MG63 (cell line): ENCODE measurements around the gene SGSM2. TPM values are rescaled to one million over a fixed set of nuclear protein-coding genes. Genes with fewer than 3 reads are reported as not detected.

Experiments used
- DNase-seq: peaks from one replicate; pipeline ENCODE4 v3.0.0-alpha.2; 2020
- H3K27me3 ChIP-seq: fragments of 250-450 bp; sonication (Bioruptor Pico); 2 replicates; pipeline ENCODE4 v1.5.1; 2020; ENCODE audit warnings: mild to moderate bottlenecking, moderate library complexity
- H3K36me3 ChIP-seq: fragments of 250-450 bp; sonication (Bioruptor Pico); 2 replicates; pipeline ENCODE4 v1.5.1; 2020; ENCODE audit warnings: mild to moderate bottlenecking, moderate library complexity
- H3K4me3 ChIP-seq: fragments of 250-450 bp; sonication (Bioruptor Pico); 2 replicates; pipeline ENCODE4 v1.5.1; 2020; ENCODE audit warnings: mild to moderate bottlenecking, moderate library complexity
- H3K9me3 ChIP-seq: fragments of 250-450 bp; sonication (Bioruptor Pico); 2 replicates; pipeline ENCODE4 v1.5.1; 2020; ENCODE audit warnings: mild to moderate bottlenecking, moderate library complexity
- total RNA-seq: library from RNA; depleted of rRNA; stranded (reverse); fragments of >200 nt; shearing (Covaris generic); gene quantifications from 2 replicates; pipeline ENCODE4 v1.2.3, GENCODE V29; 2014; ENCODE audit warnings: low replicate concordance

Gene SGSM2
- total RNA-seq, 1 experiment from 2014 or later = 9.6 TPM

DNA sequence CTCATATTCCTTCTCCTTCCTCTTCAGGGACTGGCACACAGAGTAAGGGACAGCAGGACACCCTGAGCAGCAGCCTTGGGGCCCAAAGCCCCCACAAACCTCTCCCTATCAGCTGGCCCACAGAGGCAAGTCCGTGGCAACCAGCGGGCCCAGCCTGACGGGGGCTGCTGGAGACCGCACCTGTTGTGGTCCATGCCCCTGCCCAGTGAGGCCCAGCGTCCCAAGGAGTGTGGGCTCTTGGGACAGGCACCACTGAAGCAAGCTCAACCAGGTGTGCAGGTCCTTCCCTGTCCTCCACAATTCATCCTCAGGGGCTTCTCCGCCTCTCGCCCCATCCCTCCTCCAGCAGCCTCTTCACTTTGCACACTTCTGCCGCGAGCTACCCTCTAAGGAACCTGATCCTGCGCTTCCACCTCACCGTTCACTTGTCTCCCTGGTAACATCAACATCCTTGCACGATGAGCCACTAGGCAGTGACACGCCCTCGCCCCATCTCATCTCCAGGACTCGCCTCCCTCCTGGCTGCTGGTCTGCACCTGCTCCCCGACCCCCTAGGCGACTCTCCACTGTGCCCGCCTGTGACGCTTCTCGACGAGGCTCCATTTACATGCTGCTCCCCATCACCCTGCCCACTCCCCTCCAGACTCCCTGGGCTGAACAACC, 50.9 kb downstream of the SGSM2 start:
- Histone ChIP-seq H3K36me3 (peaks cover 6% of the 10 kb centered on the region), H3K9me3 (no peaks in the 10 kb centered on the region), H3K4me3 (no peak overlapping the region), H3K27me3 (no peaks in the 10 kb centered on the region)
- no peak for DNase-seq

DNA sequence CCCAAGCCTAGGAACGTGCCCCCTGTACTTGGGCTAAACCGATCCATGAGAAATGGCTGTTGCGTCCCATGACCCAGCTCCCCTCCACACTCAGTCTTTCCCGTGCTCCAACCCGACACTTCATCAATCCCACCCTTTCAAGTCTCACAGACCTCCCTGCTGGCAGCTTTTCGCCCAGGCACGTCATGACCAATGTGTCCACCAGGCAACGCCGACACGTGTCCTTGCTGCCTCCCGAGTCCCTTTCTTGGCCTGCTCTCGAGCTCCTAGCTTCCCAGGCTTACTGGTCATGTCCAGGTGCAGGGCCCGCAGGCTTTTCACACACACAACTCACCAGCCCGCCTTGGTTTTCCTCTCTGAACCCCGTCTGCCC, 51.4 kb downstream of the SGSM2 start:
- DNase-seq = no peak
- Histone ChIP-seq H3K4me3 (no peak overlapping the region), H3K27me3 (no peaks in the 10 kb centered on the region), H3K9me3 (no peaks in the 10 kb centered on the region), H3K36me3 (peaks cover 6% of the 10 kb centered on the region)

DNA sequence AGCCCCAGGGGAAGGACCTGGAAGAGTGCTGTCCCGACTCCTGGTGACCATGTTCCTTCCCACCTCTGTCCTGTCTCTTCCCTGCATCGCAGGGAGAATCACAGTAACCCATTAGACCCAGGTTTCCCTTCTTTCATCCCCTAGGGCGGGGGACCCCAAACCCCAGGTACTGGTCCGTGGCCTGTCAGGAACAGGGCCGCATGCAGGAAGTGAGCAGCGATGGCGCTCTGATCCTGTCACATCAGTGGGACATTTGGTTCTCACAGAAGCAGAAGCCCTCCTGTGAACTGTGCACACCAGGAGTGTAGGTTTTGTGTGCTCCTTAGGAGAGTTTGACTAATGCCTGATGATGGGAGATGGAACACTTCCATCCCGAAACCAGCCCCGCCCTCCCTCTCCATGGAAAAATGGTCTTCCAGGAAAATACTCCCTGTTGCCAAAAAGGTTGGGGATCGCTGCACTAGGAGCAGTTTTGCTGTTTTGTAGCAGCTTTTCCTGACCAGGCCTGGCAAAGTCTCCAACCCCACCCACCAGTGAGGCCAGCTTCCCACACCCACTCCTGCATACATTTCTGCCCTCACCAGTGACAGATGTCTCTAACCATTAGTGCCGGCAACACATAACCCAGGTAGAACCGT, 53.0 kb downstream of the SGSM2 start:
- no peaks in the 10 kb centered on the region for H3K9me3 ChIP-seq
- no peak for DNase-seq
- H3K36me3 ChIP-seq = peaks cover 6% of the 10 kb centered on the region

DNA sequence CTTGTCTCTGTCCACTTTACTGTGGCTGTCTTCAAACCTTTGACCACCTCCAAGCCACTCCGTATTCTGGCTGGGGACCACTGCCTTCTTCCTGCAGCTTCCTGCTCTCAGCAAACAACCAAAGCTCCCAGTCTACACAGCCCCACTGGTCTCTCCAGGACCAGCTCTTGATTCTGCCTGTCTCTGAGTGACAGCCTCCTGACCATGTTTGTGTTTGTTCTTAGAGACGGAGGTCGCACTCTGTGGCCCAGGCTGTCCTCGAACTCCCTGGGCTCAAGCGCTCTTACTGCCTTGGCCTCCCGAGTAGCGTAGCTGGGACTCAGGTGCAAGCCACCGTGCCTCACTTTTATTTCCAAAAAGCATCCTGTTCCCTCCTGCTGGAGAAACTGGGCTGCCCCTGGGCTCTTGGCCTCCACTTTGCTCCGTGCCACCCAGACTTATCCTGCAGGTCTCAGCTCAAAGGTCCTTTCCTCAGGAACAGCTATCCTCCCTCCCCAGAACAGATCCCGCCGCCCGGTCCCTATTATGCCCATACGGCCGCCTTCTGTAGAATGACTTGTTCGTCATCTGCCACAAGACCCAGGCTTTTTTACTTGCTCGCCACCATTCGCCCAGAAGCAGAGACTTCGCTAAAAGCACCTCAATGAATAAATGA, 54.4 kb downstream of the SGSM2 start:
- Histone ChIP-seq H3K36me3 (peaks cover 6% of the 10 kb centered on the region), H3K27me3 (no peaks in the 10 kb centered on the region), H3K4me3 (peak overlapping the region; percentile 49), H3K9me3 (no peaks in the 10 kb centered on the region)
- DNase-seq = no peak

More for the DNA sequence above, 53.0 kb downstream of the SGSM2 start:
- Histone ChIP-seq H3K27me3 (no peaks in the 10 kb centered on the region), H3K4me3 (no peak overlapping the region)

DNA sequence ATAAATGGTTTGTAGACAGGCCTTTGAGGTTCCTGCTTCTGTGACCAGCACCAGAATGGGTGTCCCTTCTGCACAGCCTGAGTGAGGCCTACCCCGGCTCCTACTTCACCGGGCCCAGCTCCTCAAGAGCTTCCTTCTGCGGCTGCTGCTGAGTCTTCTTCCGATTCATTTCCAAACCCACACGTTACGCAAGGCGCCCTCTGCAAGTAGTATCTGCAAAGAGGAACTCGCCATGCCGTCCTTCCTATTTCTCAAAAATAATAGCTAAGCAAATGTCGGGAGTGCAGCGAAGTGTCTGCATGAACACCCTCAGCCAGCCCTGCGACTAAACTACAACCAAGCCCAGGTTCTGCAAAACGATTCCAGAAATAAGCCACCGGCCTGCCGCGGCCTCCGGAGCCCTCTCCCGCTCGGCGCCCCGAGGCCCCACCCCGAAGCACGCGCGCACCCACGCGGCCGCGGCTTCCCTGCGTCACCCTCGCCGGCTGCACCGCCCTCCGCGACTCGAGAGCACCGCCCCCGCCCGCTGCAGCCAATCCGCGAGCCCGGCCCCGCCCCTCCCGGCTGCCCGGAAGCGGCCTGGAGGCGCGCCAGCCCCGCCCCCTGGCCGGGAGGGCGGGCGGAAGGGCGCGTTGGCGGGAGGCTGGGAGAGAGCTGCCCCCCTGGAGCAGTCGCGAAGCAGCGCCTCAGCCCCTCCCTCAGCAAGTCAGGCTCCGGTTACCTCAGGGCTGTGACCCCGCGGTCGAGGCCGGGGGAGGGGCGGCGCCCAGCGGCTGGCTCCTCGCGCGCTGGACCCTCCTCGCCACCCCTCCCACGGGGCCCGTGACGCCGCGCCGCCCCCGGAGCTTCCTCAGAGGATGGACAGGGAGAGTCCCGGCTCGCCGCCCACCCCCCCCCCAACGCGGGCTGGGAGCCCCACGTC, 55.2 kb downstream of the SGSM2 start:
- peaks cover 6% of the 10 kb centered on the region for H3K36me3 ChIP-seq
- H3K9me3 ChIP-seq = no peaks in the 10 kb centered on the region
- no peaks in the 10 kb centered on the region for H3K27me3 ChIP-seq
- peak overlapping the region; percentile 61 for H3K4me3 ChIP-seq
- DNase-seq = peak; percentile 92

DNA sequence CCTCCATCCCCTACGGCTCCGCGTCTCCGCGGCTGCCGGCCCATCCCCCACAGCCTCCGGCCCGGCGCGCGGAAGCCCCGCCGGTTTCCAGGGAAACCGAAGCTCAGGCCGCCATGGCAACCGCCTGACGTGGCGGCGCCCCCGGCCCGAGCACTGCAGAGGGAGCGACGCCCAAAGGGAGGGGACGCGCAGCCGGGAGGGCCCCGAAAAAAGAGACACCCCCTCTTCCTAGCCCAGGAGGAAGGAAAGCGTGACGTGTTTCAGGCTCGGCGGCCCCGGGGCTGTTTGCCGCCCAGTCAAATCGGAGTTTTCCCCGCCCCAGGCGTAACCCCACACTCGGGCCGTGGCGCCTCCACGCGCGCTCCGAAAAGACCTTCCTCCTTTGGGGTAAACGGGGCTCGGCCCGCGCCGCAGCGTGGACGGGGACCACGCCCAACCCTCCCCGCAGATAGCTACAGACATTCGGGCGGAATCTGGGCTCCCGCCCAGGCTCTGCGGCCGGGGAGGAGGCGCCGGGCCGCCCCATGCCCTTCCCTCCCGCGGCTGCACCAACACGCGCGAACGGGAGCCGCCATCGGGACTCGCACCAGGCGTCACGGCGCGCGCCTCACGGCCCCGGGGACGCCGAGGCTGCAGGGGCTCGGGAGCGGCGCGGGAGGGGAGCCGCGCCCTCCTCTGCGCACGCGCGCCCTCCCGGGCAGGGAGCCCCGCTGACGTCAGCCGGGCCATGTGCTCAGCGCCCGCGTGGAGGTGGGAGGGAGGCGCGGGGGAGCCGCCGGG, 56.1 kb downstream of the SGSM2 start:
- Histone ChIP-seq H3K4me3 (peak overlapping the region; percentile 61), H3K9me3 (no peaks in the 10 kb centered on the region), H3K27me3 (no peaks in the 10 kb centered on the region), H3K36me3 (peaks cover 6% of the 10 kb centered on the region)
- peak; percentile 81 for DNase-seq

DNA sequence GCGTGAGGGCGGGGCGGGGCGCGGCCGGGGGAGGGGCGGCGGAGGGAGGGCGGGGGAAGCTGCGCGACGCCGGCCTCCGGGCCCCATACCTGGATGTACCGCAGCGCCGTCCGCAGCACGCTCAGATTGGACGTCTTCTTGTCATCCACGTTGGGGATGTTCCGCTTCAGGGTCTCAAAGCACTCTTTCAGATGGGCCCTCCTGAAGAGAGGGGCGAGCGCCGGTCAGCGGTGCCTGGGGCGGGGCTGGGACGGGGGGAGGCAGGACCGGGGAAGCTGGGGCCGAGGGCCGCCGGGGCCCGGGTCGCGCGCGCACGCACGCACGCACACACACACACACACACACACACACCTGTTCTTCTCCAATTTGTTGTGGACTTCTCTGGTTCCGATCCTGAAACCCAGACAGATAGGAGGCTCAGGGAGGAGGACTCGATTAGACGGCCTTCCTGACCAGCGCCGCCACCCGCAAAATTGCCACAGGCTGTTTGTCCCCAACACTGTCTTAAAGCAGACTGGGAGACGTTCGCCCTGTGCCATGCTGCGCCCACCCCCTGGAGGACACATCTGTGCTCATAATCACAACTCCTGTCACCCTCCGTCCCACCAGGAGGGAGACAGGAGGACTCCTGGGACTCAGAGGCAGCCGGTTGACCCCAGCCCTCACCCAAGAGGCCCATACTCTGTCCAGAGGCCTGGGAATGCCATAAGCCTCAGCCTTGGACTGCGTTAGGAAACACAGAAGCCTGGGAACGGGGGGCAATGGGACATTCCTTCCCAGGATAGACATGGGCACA, 56.9 kb downstream of the SGSM2 start:
- no peak overlapping the region for H3K4me3 ChIP-seq
- no peaks in the 10 kb centered on the region for H3K9me3 ChIP-seq
- H3K36me3 ChIP-seq = peaks cover 6% of the 10 kb centered on the region
- H3K27me3 ChIP-seq = no peaks in the 10 kb centered on the region
- DNase-seq = no peak

DNA sequence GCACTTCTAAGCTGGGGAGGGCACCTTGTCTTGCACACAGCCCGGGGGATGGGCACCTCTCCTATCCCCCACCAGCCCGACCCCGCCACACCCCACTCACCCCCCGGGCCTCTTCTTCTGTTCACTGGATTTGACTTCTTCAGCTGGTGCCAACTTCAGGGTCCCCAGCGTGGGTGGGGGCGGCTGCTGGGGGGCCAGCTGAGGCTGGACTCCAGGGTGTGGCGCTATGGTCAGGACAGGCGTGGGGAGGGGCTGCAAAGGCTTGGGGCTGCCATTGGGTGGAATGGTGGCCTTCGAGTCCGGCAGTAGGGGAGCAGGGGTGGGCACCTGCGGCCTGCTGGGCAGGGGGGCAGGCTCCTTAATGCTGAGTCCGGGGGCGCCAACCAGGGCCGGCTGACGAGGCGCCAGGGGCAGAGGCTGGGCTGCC, 57.5 kb downstream of the SGSM2 start:
- Histone ChIP-seq H3K4me3 (no peak overlapping the region), H3K27me3 (no peaks in the 10 kb centered on the region), H3K9me3 (no peaks in the 10 kb centered on the region), H3K36me3 (peaks cover 6% of the 10 kb centered on the region)
- no peak for DNase-seq

DNA sequence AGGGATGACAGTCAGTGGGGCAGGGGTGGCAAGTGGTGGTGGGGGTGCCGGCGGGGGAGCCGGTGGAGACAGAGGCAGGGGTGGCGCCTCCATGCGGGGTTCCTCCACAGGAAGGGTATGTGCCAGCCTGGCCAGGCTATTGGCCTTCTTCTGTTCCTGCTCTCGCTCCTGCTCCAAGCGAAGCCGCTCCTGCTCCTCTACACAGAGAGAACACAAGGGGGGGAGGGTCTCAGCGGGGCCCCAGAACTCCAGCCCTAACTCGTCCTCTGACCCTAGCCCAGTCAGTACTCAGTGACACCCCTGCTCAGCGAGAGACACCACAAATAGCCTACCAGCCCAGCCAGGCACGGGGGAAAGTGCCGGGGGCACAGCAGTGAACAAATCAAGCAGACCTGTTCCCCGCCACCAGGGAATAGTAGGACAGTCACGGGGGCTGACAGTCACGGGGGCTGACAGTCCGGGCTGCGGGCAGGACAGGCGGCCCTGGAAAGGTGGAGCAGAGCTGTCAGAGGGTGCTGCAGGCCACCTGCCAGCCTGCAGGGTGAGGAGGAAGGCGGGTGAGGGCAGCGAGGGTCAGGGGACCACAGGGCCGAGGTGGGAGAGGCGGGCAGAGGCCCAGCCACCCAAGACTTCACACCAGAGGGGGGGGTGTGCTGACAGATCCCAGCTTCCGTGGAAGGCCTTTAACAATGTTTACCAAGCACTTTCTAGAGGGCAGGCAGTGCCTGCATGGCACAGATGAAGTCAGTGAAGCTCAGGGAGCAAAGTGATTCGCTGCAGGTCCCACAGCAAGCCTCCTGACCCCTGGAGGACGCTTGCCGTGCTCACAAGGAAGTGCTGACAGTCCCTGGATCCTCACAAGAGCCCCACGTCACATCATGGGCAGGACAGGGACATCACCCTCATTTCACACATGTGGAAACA, 58.2 kb downstream of the SGSM2 start:
- H3K4me3 ChIP-seq = no peak overlapping the region
- no peak for DNase-seq
- H3K9me3 ChIP-seq = no peaks in the 10 kb centered on the region

DNA sequence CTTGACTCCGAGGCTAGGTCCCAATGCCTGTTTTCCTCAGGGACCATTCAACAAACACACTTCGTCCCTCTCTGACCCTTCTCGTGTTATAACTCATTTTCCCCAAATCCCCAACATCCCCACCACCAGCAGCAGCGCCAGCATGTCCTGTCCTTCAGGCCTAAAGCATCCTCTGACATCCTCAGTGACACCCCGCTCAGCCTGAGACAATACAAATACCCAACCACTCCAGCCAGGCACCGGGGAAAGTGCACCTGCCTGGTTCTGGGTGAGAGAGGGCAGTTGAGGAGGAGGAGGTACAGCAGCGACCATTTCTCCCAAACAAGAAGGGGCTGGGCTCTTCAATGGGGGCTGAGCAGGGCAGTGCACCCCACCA, 58.9 kb downstream of the SGSM2 start:
- peak overlapping the region; percentile 34 for H3K4me3 ChIP-seq

More for the DNA sequence above, 58.2 kb downstream of the SGSM2 start:
- peaks cover 6% of the 10 kb centered on the region for H3K36me3 ChIP-seq
- no peaks in the 10 kb centered on the region for H3K27me3 ChIP-seq

DNA sequence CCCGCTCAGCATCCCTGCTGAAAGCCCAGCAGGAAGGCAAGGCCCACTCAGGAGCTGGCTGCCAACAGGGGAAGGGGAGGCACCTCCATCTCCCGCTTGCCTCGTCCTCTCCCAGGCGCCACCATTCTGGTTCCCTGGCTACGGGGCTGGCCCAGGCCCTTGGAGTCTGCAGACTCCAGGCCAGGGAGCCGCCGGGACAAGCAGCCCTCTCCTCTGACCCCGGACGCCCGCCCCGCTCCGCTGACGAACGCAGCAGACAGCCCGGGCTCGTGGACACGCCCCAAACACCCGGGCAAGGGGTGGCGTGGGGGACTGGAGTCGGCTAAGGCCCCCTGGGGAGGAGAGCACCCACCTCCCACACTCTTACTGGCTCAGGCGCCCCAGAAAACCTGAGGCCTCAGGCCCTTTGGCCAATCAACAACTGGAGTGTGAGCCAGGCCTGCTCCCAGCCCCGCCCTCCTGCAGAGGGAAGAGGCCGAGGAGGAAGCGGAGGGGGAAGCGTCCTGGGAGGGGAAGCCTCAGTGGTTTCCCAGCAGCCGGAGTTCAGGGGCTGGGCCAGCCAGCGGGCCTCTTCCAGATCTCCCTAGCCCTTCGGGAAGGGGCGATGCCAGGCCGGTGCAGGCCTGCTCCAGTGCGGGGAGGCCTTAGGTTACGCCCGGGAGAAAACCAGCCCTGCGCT, 59.4 kb downstream of the SGSM2 start:
- Histone ChIP-seq H3K9me3 (no peaks in the 10 kb centered on the region), H3K4me3 (peak overlapping the region; percentile 34), H3K27me3 (no peaks in the 10 kb centered on the region), H3K36me3 (peaks cover 6% of the 10 kb centered on the region)
- DNase-seq = peak; percentile 95

More for the DNA sequence above, 58.9 kb downstream of the SGSM2 start:
- H3K27me3 ChIP-seq = no peaks in the 10 kb centered on the region
- no peak for DNase-seq
- H3K36me3 ChIP-seq = peaks cover 6% of the 10 kb centered on the region
- H3K9me3 ChIP-seq = no peaks in the 10 kb centered on the region

DNA sequence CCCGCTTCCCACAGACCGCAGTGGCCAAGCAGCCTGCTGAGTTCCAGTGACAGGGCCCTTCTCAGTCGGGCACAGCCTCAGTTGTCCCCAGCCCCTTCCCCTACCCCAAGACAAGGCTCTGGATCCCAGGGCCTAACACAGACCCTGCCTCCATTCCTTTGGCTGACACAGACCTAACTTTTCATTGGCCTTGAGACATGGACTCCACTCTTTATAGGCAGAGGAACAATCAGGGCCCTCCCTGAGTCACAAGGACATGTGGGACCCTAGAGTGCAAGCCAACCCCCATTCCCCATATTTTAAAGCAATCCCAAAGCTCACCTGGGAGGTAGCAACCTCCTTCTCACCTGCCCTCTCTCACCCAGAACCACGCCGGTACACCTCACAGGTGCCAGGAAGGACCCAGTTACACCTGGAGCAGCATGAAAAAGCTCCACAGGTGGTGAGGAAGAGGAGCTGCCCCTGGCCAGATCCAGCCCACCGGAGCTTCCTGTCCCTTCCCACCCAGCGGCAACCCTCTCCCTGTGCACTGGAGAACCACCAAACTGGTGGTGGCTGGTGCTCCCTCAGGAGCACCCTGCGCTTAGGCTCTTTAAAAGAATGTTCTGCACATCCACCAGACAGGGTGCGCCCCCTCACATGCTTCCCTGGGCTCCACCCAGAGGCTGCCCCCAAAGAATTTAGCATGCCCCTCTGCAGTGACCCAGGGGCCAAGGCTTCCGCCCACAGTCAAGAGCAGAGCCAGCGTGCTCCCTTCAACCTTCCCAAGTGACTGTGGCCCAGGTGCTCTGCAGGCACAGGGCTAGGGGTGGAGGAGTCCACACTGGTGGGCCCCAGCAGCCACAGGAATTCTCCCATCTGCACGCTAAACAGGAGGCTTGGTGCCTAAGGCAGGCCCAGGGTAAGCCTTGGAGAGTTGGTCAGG, 60.2 kb downstream of the SGSM2 start:
- H3K9me3 ChIP-seq = no peaks in the 10 kb centered on the region
- no peaks in the 10 kb centered on the region for H3K27me3 ChIP-seq
- peak overlapping the region; percentile 15; the same call in 1 of the 2 replicates for H3K4me3 ChIP-seq
- DNase-seq = no peak
- H3K36me3 ChIP-seq = no peaks in the 10 kb centered on the region

DNA sequence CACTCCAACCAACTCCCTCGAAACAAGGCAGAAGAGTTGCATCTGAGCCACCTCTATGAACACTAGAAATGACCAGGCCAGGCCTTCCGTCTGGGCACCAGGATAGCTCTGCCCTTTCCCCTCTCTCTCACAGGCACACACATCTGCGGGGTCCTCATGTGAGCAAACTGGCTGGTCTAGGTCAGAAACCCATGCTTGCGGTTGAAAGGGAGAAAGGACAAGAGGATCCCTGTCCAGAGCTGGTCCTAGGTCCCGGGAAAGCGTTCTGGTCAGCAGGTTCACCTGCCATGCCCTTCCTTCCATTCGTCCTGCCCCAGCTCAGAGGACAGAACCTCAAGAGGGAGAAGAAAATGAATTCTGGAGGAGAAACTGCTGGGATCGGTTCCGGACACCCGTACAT, 60.9 kb downstream of the SGSM2 start:
- DNase-seq = no peak
- H3K9me3 ChIP-seq = no peaks in the 10 kb centered on the region
- H3K27me3 ChIP-seq = no peaks in the 10 kb centered on the region
- H3K36me3 ChIP-seq = no peaks in the 10 kb centered on the region
- H3K4me3 ChIP-seq = no peak overlapping the region
